ENCODE data around the gene BRINP3. TPM values are rescaled to one million over a fixed set of nuclear protein-coding genes. Genes with fewer than 3 reads are reported as not detected.

Gene BRINP3
- total RNA-seq, 1 donor from 2014 or later: not detected

DNA sequence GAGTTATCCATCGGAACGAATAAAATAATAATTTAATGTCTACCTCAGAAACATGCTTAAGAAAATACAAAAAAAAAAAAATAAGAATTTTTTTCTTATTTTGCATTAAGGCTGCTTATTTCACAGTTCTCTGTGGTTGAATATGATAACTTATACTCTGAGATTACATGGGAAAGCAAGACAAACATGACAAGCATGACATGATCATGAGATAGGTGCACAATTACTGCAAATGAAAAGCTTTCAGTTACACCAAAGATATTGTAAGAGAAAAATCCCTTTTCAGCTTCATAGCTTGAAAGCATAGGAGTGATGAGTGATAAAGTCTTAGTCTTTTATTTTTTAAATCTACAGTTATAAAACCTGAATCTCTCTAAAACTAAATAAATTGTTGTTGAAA, 154.1 kb downstream of the BRINP3 start:
- no peak for DNase-seq (ENCODE audit: low read depth in 2 of 2)

DNA sequence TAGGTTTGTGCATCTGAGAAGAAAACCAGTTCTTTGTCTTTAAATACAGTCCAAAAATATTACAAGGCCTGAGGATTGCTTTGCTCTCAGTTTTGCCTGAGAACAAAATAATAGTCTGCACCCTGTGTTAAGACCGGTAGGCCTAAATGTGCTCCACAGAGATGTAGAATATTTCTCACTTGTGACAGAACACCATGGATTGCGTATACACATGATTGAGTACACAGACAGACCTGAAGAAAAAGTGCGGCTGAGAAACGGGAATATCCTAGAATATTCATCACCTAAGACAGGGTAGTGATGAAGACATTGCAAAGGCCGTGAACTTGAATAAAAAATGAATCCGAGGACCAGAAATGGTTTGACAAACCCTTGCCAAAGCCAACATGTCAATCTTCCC, 155.4 kb downstream of the BRINP3 start:
- no peak for DNase-seq (ENCODE audit: low read depth in 2 of 2)

DNA sequence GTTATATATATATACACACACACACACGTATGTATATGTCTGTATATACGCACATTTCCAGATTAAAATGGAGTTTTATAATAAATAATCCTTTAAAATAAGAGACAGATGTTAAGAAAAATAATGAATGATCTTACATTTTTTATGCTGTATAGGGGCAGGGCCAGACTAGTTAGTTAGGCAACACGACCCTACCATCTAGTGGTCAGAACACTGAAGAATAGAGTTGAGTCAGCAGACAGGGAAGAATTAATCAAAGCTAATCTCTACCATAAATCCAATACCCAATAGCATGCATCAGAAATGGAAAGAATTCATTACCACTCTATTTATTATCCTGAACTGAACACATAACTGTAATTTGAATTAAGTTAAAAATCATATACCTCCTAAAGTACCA, 156.7 kb downstream of the BRINP3 start:
- no peak for DNase-seq (ENCODE audit: low read depth in 2 of 2)

DNA sequence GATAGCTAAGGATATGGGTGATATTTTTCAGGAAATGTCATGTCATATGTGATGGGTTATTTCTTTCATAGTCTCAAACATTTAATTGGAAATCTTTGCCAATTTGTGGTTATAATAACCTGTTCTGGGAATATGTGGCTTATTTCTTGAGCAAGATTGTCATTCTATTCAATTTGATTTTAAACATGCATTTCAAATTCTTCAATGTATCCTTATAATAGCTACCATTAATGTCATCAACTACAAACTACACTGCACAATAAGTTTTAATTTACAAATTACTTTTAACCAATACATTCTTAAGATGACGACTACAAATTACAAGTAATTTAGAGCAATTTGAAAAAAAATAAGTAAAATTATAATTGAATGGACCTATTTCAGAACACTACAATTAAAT, 164.9 kb downstream of the BRINP3 start:
- DNase-seq (ENCODE audit: low read depth in 2 of 2): no peak

DNA sequence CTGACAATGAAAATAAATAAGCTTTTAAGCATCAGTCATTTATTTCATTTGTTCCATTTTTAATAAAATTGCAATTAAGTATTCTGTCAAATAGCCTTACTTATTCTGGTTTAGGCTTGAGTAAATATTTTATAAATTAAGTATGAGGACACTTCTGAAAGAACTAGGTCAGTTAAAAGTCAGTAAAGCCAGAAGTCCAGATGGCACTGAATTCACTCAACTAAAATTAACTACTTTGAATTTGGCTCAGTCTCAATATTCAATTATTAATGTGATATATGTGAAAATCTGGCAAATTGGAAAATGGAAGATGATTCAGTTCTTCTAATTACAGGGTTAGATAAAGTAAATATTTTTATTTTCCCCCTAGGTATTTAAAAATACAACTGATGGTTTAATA, 174.2 kb downstream of the BRINP3 start:
- no peak for DNase-seq (ENCODE audit: low read depth in 2 of 2)

DNA sequence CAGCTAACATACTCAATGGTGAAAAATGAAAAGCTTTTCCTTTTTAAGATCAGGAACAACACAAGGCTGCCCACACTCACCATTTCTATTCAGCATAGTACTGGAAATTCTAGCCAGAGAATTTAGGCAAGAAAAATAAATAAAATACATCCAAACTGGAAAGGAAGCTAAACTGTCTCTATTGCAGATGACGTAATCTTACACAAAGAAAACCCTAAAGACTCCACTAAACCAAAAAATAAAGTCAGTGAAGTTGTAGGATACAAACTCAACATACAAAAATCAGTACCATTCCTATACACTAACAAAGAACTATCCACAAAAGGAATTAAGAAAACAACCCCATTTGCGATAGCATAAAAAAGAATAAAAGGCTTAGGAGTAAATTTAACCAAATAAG, 181.2 kb downstream of the BRINP3 start:
- no peak for DNase-seq (ENCODE audit: low read depth in 2 of 2)

DNA sequence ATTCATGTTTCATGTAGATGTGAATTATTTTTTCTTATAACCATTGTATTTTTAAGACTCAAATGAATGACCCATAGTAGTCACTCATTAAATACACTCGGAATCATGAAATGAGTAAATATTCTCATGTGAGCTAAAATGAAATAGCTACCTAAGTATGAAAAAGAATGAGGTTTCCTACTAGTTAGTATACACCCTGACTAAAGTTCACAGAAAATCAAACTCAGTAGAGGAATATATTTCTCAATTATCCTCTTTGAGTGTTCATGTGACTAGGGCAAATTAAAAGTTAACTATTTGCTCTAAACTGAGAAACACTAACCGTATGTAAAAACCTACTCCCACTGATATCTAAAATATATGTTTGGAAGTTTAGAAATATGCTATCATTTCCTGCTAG, 187.8 kb downstream of the BRINP3 start:
- no peak for DNase-seq (ENCODE audit: low read depth in 2 of 2)

DNA sequence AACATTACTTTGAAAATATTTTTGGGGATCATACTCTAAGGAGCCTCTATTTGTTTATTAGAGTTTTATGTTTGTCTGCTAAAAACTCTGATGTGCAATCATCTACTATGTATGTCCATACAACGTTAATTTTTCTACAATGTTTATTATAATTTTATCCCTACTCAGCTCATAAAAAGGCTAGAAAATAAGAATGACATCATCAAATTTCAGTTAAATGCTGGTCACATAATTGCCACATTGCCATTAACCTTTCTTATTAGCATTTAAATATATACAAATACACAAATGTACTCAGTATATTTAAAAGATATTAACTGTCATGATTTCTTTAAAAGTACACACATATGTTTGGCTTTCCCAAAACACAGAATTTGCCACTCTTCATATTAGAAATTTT, 191.6 kb downstream of the BRINP3 start:
- DNase-seq (ENCODE audit: low read depth in 2 of 2): no peak

DNA sequence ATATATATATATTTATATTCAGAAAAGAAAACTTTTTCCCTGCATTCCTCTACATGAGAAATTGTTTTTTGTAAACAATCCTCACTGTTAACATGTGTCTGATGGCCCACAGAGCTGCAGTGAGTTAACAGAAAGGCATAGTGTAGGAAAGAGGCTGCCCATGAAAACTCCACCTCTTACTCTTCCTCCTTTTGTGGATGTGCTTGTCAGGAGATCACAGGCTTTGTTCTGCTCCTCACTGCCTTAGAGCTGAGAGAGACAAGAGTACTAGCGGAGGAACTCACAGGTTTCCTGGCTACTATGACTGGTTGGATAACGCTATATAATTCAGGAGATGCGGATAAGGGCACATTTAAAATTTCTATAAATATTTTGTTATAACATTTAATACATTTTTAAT, 200.6 kb downstream of the BRINP3 start:
- no peak for DNase-seq (ENCODE audit: low read depth in 2 of 2)

DNA sequence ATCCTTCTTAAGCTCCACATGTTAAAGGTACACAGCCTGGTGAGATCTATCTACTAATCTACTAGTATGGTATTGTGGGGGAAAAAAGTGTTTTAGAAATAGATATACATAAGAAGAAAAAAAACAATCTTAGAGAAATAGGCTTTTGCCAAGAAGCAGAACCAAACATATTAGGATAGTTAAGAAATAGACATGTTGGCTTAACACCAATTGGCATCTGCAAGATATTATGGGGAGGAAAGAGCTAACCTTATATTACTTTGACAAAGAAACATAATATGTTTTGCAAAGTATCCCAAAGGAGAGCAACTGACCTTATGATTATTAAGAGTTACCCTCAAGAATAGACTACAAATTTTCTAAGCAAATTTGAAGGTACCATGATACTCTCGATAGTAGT, 202.9 kb downstream of the BRINP3 start:
- DNase-seq (ENCODE audit: low read depth in 2 of 2): no peak

DNA sequence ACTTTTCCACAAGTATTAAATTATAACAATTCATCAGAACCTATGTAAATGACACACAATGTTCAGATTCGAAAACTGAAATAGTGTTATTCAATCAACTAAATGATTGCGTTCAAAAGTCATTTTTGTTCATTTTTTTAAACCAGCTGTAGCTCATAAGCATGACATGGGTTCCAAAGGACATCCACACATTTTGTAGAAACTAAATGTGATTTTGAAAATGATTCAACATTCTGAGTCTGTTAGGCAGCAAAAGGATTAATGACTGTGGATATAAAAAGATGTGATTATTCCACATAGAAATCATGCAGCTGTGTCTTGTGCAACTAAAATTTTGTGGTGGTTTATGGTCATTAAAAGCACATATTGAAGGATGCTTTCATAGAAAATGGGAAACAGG, 204.5 kb downstream of the BRINP3 start:
- no peak for DNase-seq (ENCODE audit: low read depth in 2 of 2)

DNA sequence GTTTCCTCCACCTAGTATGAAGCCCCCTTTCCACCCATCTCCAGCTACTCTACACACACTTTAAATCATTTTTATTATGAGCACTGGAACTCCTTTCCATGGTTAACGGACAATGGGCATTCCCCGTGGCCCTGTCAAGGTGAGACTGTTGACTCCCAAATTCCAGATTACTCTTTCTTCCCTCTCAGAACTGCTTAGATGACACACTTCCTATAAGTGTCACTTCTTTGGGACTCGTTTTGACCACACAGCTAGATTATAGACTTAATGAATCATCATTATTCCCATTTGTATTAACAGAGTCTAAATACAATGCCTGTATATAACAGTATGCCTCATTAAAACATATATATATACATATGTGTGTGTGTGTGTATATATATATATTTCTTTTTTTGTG, 215.1 kb downstream of the BRINP3 start:
- DNase-seq (ENCODE audit: low read depth in 2 of 2): no peak

DNA sequence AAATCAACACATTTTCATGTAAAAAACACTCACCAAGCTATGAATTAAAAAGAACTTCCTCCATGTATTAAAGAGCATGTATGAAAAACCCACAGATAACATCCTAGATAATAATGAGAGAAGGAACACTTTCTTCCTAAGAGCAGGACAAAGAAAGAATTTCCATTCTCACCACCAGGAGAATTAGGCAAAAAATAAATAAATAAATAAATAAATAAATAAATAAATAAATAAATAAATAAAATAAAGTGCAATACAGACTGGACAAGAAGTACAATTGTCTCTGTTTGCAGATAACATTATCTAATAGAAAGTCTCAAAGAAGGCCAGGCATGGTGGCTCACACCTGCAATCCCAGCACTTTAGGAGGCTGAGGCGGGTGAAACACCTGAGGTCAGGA, 218.2 kb downstream of the BRINP3 start:
- DNase-seq (ENCODE audit: low read depth in 2 of 2): no peak

DNA sequence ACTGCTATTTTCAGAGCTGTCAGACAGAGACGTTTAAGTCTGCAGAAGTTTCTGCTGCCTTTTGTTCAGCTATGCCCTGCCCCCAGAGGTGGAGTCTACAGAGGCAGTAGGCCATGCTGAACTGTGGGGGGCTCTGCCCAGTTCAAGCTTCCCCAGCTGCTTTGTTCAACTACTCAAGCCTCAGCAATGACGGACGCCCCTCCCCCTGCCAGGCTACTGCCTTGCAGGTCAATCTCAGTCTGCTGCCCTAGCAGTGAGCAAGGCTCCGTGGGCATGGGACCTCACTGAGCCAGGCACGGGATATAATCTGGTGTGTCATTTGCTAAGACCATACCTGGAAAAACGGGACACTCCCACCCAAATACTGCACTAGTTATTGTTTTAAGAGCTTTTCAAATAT, 219.7 kb downstream of the BRINP3 start:
- no peak for DNase-seq (ENCODE audit: low read depth in 2 of 2)

DNA sequence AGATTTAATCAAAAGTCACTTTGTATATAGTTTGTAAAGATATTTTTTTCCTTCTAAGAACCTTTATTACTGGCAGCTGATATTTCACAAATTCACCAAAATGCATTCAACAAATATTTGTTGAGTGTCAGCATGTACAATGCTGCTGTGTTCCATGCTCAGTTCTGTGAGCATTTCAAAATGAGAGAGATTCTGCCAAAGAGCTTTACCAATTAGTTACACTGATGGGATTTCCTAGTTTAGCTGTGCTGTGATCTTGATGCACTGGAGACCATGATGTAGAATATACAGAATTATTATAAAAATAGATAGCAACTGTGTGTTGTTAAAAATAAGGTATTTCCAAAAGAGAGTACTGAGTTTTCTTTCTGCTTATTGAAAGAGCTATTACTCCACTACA, 225.6 kb downstream of the BRINP3 start:
- no peak for DNase-seq (ENCODE audit: low read depth in 2 of 2)

DNA sequence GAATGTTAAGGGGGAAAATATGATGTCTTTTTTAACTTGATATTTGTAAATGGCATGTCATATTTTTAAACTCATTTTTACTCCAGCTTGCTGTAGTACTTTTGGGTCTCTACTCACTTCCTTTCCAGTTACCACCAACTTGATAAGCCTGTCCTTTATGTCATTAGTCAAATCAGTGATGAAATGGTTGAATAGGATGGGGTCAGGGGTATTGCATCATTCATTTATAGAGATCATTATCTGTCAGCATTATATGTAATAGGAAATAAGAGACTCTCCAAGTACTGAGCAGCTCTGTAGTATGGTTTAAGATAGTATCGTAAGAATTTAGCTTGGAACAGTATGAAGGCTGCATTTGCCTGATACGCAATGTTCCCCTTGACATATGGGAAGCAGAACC, 227.3 kb downstream of the BRINP3 start:
- no peak for DNase-seq (ENCODE audit: low read depth in 2 of 2)

DNA sequence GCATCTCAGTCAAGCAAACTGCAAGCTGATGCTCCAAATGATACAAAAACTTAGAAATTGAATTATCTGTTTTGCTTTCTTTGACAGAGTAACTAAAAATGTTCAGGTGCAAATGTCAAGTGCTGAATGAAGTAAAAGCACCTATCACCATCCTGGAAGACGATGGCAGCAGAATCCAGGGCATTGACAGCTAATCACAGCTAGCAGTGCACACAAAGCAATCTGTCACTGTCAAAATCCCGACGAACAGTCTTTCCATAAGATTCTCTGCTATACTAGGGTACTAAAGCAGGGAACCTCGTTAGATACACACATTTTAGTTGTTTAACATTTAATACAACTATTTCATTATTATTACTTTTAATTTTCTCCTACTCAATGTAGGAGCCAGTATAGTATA, 233.3 kb downstream of the BRINP3 start:
- no peak for DNase-seq (ENCODE audit: low read depth in 2 of 2)

DNA sequence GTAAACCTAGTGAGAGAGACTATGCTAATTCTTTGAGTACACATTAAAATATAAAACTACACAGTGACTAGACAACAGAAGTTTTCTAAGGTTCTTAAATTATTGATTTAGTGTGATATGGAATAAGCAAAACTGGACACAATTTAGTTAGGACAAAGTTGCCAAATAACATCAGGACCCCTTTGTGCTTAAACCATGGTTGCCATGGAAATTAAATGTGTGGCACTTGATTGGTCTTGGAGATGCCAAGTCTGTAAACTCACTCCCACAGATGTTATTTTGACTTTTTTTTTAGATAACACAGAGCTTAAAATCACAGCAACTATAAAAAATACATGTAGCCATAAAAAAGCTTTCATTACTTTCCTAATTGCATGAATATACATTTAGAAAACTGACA, 234.6 kb downstream of the BRINP3 start:
- no peak for DNase-seq (ENCODE audit: low read depth in 2 of 2)

DNA sequence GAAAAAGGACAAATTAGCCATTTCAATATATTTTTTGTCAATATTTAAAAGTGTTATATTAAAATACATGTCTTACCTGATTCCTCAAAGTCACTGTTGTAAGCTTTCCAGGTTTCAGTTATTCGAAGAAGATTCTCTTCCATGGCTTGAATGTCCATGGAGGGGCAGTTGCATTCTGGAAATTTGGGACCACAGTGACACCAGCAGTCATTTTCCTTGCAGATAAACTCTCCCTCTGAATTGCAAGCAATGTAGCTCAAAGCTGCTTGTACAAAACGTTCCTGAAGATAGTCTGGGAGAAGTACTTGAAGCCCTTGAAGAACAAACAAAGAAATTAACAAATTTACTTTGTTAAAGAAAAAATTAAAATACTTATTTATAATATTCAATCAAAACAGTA, 251.7 kb downstream of the BRINP3 start:
- no peak for DNase-seq (ENCODE audit: low read depth in 2 of 2)

DNA sequence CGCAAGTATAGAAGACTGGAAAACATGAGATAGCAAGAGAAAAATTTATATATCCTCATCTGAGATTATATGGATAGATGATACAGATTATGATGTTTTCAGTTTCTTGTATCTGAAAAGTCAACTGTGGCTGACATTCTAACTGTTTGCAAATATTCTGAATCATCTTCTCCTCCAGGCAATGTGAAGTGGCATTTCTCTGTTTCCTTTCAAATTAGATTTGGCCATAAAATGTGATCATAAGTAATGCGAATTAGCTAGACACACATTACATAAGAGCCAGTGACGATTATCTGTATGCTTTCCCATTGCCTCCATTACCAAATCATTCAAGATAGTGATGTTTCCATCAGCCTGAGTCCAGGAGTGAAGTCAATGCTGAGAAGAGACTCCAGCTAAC, 265.2 kb downstream of the BRINP3 start:
- no peak for DNase-seq (ENCODE audit: low read depth in 2 of 2)

DNA sequence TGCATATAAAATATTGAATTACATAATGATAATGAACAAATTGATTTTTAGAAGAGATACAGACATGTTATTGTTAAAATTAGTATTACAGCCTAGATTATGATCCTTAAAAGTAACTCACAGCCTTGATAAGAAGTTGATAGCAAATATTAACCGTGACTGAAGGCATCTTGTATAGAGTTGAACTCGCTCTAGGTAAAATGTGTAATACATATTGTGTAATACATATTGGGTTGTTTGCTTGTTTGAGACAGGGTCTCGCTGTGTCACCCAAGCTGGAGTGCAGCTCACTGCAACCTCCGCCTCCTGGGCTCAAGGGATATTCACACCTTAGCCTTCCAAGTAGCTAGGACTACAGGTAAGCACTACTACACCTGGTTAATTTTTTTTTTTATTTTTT, 269.9 kb downstream of the BRINP3 start:
- DNase-seq (ENCODE audit: low read depth in 2 of 2): no peak

DNA sequence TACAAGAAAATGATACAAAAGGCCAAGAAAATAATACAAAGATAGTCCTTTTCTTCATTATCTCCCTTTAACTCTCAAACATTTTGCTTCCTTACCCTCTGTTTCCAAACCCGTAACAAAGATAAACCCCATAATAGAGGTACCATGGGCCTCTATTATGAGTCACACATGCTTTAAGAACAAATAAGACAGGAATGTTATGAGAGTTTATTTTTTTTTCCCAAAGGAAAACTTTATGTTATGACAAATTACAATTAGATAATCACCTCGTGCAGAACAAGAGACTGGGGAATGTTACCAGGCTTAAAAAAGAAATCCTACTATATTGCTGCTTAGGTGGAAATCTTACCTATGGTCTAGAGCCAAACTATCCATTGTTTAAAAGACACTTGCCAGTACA, 272.0 kb downstream of the BRINP3 start:
- DNase-seq (ENCODE audit: low read depth in 2 of 2): no peak

DNA sequence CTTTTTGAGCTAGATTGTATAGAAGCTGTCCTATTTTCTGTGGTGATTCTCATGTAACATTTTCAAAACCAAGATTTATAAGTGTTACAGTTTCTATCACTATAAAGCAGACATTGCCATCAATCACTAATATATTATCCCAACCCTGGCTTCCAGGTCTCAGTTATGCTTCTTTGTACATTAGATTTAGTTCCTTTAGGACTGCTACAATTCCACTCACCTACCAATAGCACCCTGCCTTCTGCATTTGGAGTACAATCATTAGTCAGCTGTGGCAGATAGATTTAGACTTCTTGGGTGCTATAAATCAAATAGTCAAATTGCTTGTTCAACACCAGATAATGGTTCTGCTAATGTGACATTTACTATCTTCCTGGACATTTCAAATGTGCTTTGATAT, 281.6 kb downstream of the BRINP3 start:
- DNase-seq (ENCODE audit: low read depth in 2 of 2): no peak

DNA sequence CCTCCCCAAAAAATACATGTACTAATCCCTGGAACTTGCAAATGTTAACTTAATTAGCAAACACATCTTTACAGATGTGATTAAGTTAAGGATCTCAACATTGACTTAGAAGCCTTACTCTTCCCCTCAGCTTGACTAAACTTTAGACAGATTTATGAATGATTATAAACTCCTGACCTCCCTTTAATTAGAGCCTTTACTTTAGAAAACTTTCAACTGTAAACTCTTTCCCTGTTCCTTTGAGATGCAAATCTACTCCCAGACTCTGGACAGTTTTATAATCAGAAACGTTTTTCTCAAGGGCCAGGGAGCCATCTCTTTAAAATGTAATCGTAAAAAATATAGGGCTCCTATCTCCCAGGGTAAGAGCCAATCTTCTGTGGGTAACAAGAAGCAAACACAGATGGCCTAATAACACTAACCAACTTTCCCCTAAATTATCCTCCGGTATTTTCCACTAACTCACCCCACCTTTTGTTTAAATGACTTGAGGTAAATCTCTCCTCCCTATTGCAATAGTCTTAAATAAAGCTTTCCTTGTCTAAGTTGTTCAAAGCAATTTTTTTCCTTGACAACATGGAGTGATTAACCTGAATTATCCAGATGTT, 284.1 kb downstream of the BRINP3 start:
- DNase-seq (ENCODE audit: low read depth in 2 of 2): no peak

Data from dermis microvascular lymphatic vessel endothelial cell (primary cell).